C1 segment of cervical spinal cord (tissue), 14 donors: ENCODE data around the gene CSNK1A1L.
A peak's percentile ranks its signal among the peaks of the same experiment; 100 is the strongest.
"Not testable (repeated sequence)": the region's sequence is repeated elsewhere in the genome, so short reads cannot be mapped to it uniquely, and the experiment has no call there.

Experiments used
- DNase-seq, 14 donors: peaks; one replicate each; lab custom pipeline; 2025; lab: John Stamatoyannopoulos, UW

The CSNK1A1L gene

DNA sequence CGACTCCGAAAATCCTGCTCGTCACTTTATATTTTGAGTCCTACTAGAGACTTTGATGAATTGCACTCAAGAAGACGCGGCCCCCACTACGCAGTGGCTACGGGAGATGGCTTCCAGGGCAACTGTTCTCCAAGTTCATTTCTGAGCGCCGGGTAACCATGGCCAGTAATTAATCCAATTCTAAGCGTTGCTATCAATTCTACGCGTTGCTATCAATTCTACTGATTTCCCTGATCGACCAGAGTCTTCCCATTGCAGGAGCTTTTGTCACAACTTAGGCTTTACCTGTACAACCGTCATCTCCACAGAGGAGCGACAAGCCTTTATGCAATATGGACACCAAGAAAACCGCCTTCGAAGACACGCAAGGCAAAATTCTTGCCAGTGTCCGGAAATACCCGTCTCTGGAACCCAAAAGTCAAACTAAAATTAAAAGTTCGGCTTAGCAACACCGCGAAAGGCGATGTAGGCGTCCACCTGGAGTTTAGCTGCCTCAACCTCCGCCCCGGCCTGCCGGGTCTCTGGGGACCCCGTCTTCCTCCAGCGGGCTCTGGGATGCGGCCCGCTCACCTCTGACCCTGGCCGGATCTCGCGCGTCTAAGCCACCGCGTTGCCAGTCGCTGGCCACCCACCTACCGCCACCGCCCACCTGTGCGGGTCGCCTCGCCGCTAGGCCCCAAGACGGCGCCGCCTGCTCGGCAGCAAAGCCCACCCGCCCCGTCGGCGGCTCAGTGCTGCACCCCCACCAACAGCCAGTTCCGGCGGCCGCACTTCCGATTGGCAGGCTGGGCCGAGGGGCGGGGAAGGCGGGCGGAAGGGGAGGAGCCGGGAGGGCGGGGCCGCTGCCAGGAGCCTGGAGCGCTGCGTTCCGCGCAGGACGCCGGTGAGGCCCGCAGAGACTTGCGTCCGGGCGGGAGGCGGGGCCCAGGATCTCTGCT is 46.3 kb downstream of the CSNK1A1L start, which contains the start of gene SUPT20H:
SUPT20H (minus strand) TSS at position 779 of the 938 bp plus-strand sequence. CDS start 8,198 bp downstream, outside the sequence.
- peak; percentile 38 to 94 (median 88) for DNase-seq

DNA sequence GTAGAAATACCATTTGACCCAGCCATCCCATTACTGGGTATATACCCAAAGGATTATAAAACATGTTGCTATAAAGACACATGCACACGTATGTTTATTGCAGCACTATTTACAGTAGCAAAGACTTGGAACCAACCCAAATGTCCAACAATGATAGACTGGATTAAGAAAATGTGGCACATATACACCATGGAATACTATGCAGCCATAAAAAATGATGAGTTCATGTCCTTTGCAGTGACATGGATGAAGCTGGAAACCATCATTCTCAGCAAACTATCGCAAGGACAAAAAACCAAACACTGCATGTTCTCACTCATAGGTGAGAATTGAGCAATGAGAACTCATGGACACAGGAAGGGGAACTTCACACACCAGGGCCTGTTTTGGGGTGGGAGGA is 49.2 kb downstream of the CSNK1A1L start:
- DNase-seq, result not testable (repeated sequence)
